ENCODE results near the gene RUNX2. TPM values are rescaled to one million over a fixed set of nuclear protein-coding genes. Genes with fewer than 3 reads are reported as not detected.

RUNX2 gene
- total and polyA plus RNA-seq, 2 of the 8 experiments (the other 6 are each of a cell fraction or from before 2014, with no cell fraction given): 0.26 to 1.2 TPM

DNA sequence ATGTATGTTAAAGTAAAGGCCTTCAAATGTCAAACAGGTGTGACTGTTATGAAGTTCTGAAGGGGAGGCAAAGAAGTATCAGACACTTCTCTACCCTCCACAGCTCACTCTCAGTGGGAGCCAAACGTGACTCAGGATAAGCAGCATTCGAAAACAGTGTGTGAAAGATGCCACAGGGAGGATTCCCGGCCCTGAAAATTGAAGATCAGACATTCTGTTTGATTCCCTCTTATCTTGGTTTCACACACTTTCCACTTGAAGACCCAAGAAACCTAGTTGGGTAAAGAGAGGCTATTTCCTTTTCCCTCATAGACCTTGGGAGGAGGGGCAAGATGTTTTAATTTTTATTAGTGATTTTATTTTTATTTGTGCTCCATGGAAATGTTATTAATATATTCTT lies 213.8 kb downstream of the RUNX2 start:
- no peak overlapping the region for H3K27ac ChIP-seq (ENCODE audit: low read depth, low read length)

More for the DNA sequence above, 213.8 kb downstream of the RUNX2 start:
- Histone ChIP-seq H3K4ac (replicated peaks; ENCODE audit: insufficient read length, low read depth, low read length) (no peak overlapping the region), H3K36me3 (ENCODE audit: control insufficient read depth in 2 of 4, insufficient read depth in 4 of 4, low read length in 3 of 4) (no peaks in the 10 kb centered on the region; a peak in 1 of 8 replicates), H4K91ac (replicated peaks; ENCODE audit: insufficient read length, low read length) (no peak overlapping the region), H3K9me3 (ENCODE audit: insufficient read depth in 2 of 2, low read depth in 1 of 2, low read length in 1 of 2) (no peaks in the 10 kb centered on the region), H2BK12ac (ENCODE audit: low read depth, low read length) (no peak overlapping the region), H2BK5ac (ENCODE audit: low read depth, low read length) (no peak overlapping the region), H3K4me3 (ENCODE audit: extremely low read depth in 1 of 4, insufficient read depth in 2 of 4, low read depth in 3 of 4, low read length in 4 of 4) (no peak overlapping the region), H3K23ac (ENCODE audit: insufficient read length) (no peak overlapping the region), H3K4me1 (replicated peaks in 1 of 4; ENCODE audit: control insufficient read depth in 3 of 4, insufficient read depth in 4 of 4, low read length in 3 of 4) (peaks cover 0 to 3% (median 2%) of the 10 kb centered on the region in 4 experiments; a peak in 1 of 7 replicates), H2BK15ac (ENCODE audit: low read length) (no peak overlapping the region), H3K27me3 (replicated peaks in 1 of 4; ENCODE audit: control insufficient read depth in 3 of 4, extremely low read depth in 1 of 4, insufficient read depth in 3 of 4, low read length in 3 of 4) (no peaks in the 10 kb centered on the region), H2BK20ac (ENCODE audit: low read length) (no peak overlapping the region), H3K4me2 (ENCODE audit: insufficient read depth in 1 of 2, low read depth in 2 of 2, low read length in 2 of 2) (no peak overlapping the region), H3K18ac (ENCODE audit: extremely low read depth, low read length) (no peak overlapping the region), H3K14ac (ENCODE audit: insufficient read length) (no peak overlapping the region), H2BK120ac (replicated peaks; ENCODE audit: low read depth, low read length) (no peak overlapping the region), H3K23me2 (ENCODE audit: low read depth, low read length) (no peaks in the 10 kb centered on the region), H3K9ac (replicated peaks in 1 of 4; ENCODE audit: extremely low read depth in 1 of 4, low read depth in 3 of 4, low read length in 3 of 4) (no peak overlapping the region), H4K8ac (ENCODE audit: extremely low read depth, insufficient read depth, low read length) (no peak overlapping the region), H4K5ac (ENCODE audit: insufficient read length, low read depth, low read length) (no peak overlapping the region), H2AFZ (ENCODE audit: low read length) (no peak overlapping the region), H3K79me2 (ENCODE audit: control insufficient read depth in 1 of 2, insufficient read depth in 2 of 2, low read length in 2 of 2) (no peaks in the 10 kb centered on the region), H3K56ac (replicated peaks; ENCODE audit: insufficient read length, low read depth, low read length) (no peak overlapping the region), H3K79me1 (ENCODE audit: low read depth, low read length) (no peaks in the 10 kb centered on the region), H4K20me1 (replicated peaks in 1 of 2; ENCODE audit: control insufficient read depth in 1 of 2, insufficient read depth in 2 of 2, low read length in 2 of 2) (no peaks in the 10 kb centered on the region), H2AK5ac (ENCODE audit: low read depth, low read length) (no peak overlapping the region)
- POLR2A ChIA-PET (ENCODE audit: partially characterized antibody): no interaction called here
- FAIRE-seq (no peak), DNase-seq (ENCODE audit: low read depth in 1 of 2, low spot score in 2 of 2) (no peak)
- WGBS, 2 experiments (ENCODE audit: extremely low coverage in 1 of 2, insufficient coverage in 1 of 2, insufficient read length in 1 of 2, insufficient replicate concordance in 2 of 2, low coverage in 1 of 2, low lambda C conversion rate in 2 of 2, missing lambda C conversion rate in 1 of 2): 75% methylated on average over 3 of the region's 3 CpGs; no CpG with 5 or more reads in 1 of the 2 experiments
- TF ChIP-seq SP1 (IDR thresholded peaks at IDR 0.05; ENCODE audit: low read depth, low read length) (no peak), TBP (IDR thresholded peaks at IDR 0.05; ENCODE audit: low read depth, low read length) (no peak), SUZ12 (IDR thresholded peaks at IDR 0.05; ENCODE audit: low read length) (no peak), MAFK (IDR thresholded peaks at IDR 0.05; ENCODE audit: low read depth, low read length) (no peak)
- CTCF ChIA-PET (ENCODE audit: partially characterized antibody): no interaction called here

All from H1 (cell line).